BE2C (cell line): Measurements from ENCODE around the gene NEO1.
"Not testable (repeated sequence)": the region's sequence is repeated elsewhere in the genome, so short reads cannot be mapped to it uniquely, and the experiment has no call there.

Experiments used
- DNase-seq: peaks from one replicate; pipeline ENCODE4 v3.0.0-alpha.2; 2020
- H3K27me3 ChIP-seq: fragments of 250-450 bp; sonication (Bioruptor Pico); 2 replicates; pipeline ENCODE4 v1.5.1; 2020; ENCODE audit warnings: mild to moderate bottlenecking
- H3K36me3 ChIP-seq: fragments of 250-450 bp; sonication (Bioruptor Pico); 2 replicates; pipeline ENCODE4 v1.5.1; 2020; ENCODE audit warnings: mild to moderate bottlenecking
- H3K4me1 ChIP-seq: fragments of 250-450 bp; sonication (Bioruptor Pico); 2 replicates; pipeline ENCODE4 v1.5.1; 2020
- H3K4me3 ChIP-seq: 2 replicates; pipeline ENCODE4 v1.5.1; 2011; ENCODE audit warnings: low read depth, low read length
- H3K9me3 ChIP-seq: fragments of 250-450 bp; sonication (Bioruptor Pico); 2 replicates; pipeline ENCODE4 v1.5.1; 2020
- TF ChIP-seq, protein P1 (sequence below): IDR thresholded peaks from 2 replicates; pipeline ENCODE4 v1.5.1; 2012; ENCODE audit warnings: mild to moderate bottlenecking, low read depth, low read length

Gene NEO1

DNA sequence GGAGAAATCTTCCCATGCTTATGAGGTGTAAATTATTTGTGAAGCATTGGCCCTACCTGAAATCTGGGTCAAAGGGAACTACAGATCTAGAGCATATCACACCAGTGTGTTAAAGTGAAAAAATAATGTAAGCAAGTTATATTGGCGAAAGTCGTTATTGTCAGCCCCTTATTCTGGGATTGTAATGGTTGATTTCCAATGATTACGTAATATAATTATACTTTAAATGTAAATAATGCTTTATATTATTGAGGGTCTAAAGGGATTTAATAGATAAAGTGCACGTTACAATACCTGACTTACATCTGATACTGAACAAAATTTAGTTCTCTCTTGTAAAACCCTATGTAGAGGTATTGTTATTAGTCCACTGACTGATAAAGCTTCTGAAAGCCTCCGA, 101.2 kb downstream of the NEO1 start:
- Histone ChIP-seq H3K27me3 (no peaks in the 10 kb centered on the region), H3K9me3 (no peaks in the 10 kb centered on the region), H3K4me1 (no peaks in the 10 kb centered on the region), H3K36me3 (no peaks in the 10 kb centered on the region), H3K4me3 (no peak overlapping the region)
- TF ChIP-seq, protein P1, sequence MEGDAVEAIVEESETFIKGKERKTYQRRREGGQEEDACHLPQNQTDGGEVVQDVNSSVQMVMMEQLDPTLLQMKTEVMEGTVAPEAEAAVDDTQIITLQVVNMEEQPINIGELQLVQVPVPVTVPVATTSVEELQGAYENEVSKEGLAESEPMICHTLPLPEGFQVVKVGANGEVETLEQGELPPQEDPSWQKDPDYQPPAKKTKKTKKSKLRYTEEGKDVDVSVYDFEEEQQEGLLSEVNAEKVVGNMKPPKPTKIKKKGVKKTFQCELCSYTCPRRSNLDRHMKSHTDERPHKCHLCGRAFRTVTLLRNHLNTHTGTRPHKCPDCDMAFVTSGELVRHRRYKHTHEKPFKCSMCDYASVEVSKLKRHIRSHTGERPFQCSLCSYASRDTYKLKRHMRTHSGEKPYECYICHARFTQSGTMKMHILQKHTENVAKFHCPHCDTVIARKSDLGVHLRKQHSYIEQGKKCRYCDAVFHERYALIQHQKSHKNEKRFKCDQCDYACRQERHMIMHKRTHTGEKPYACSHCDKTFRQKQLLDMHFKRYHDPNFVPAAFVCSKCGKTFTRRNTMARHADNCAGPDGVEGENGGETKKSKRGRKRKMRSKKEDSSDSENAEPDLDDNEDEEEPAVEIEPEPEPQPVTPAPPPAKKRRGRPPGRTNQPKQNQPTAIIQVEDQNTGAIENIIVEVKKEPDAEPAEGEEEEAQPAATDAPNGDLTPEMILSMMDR = no peak
- no peak for DNase-seq

DNA sequence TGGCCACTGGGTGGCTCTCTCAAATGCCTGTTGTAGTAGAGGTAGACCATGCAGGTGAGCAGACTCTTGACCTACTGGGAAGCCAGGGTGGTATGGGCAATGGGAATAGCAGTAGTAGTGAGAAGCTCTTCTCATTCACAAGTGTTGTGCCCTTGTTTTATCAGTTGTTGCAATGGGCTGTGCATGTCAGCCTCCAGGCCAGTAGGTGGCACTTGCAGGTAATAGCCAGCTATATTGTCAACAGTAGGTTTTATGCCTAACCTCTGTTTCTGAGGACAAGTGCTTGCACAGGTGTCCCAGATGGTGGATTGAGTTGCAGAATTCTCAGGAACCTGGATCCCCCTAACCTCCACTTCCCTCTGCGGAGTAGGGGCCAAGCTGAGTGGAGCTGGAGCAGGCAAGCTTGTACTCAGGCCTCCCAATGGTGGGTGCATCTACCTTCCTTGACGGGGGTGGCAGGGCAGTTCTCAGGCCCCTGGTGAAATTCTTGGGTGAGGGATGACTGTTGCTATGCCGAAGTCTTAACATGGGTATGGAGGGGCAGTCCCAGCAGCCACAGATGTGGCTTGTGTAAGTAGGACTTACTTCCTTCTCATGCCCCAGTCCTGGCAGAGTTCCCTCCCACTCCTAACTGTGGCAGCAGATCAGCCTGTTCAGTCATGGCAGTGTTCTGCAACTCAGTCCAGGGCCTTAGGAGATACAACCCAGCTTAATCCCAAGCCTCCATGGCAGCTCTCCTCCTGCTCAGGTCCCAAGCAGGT, 104.3 kb downstream of the NEO1 start:
- Histone ChIP-seq H3K4me1 (no peaks in the 10 kb centered on the region), H3K27me3 (no peaks in the 10 kb centered on the region), H3K9me3 (no peaks in the 10 kb centered on the region), H3K4me3 (no peak overlapping the region), H3K36me3 (no peaks in the 10 kb centered on the region)
- no peak for DNase-seq
- TF ChIP-seq, protein P1 = peak; percentile 16; the same call in 1 of the 2 replicates

GRCh38 chr15:73161546-73161945, 109.3 kb downstream of the NEO1 start:
- H3K4me1 ChIP-seq = no peaks in the 10 kb centered on the region
- TF ChIP-seq, protein P1 = no peak
- no peak overlapping the region for H3K4me3 ChIP-seq
- no peaks in the 10 kb centered on the region for H3K27me3 ChIP-seq
- no peak for DNase-seq
- no peaks in the 10 kb centered on the region for H3K36me3 ChIP-seq
- no peaks in the 10 kb centered on the region for H3K9me3 ChIP-seq

GRCh38 chr15:73165435-73165834, 113.2 kb downstream of the NEO1 start:
- TF ChIP-seq, protein P1 = no peak
- Histone ChIP-seq H3K36me3 (no peaks in the 10 kb centered on the region), H3K9me3 (no peaks in the 10 kb centered on the region), H3K4me1 (no peaks in the 10 kb centered on the region), H3K4me3 (no peak overlapping the region), H3K27me3 (no peaks in the 10 kb centered on the region; the same call in 1 of the 2 replicates)
- DNase-seq = no peak

- H3K4me3 ChIP-seq = no peak overlapping the region
- no peak for DNase-seq
- no peaks in the 10 kb centered on the region for H3K36me3 ChIP-seq
- H3K9me3 ChIP-seq = no peaks in the 10 kb centered on the region
- no peaks in the 10 kb centered on the region for H3K4me1 ChIP-seq
- H3K27me3 ChIP-seq = no peaks in the 10 kb centered on the region; the same call in 1 of the 2 replicates
- TF ChIP-seq, protein P1 = no peak
Observed at GRCh38 chr15:73165844-73166243, 113.6 kb downstream of the NEO1 start.

DNA sequence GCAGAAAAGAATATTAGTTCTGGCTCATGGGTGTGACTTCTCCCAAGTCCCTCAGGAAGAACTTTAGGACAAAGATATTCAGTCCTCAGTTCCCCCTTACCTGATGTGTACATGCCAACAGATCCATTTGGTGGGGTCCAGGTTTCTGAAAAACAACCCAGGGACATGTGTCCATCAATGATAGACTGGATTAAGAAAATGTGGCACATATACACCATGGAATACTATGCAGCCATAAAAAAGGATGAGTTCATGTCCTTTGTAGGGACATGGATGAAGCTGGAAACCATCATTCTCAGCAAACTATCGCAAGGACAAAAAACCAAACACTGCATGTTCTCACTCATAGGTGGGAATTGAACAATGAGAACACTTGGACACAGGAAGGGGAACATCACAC, 114.4 kb downstream of the NEO1 start:
- DNase-seq, H3K4me3 ChIP-seq, H3K36me3 ChIP-seq, H3K4me1 ChIP-seq, H3K9me3 ChIP-seq, H3K27me3 ChIP-seq: not testable (repeated sequence)
